Fibroblast of pulmonary artery (primary cell): Measurements from ENCODE around the gene ADAMTSL5.

ENCODE experiments used
- DNase-seq: peaks from one replicate; pipeline ENCODE4 v3.0.0-alpha.2; 2010; ENCODE audit warnings: low read depth
- H3K4me3 ChIP-seq: replicated peaks from 2 replicates; pipeline ENCODE4 v1.5.1; 2011; ENCODE audit warnings: low read depth, mild to moderate bottlenecking, control low read depth, low read length, moderate library complexity
- CTCF ChIP-seq: IDR thresholded peaks from 2 replicates; pipeline ENCODE4 v1.5.1; 2011; ENCODE audit warnings: mild to moderate bottlenecking, control low read depth, low read length, inconsistent platforms; ENCODE audit errors: missing control alignments

The ADAMTSL5 gene

GRCh38 chr19:1527650-1528309 lies 15.0 kb upstream of the ADAMTSL5 start:
- no peak overlapping the region for H3K4me3 ChIP-seq
- no peak for DNase-seq
- no peak for TF ChIP-seq CTCF

DNA sequence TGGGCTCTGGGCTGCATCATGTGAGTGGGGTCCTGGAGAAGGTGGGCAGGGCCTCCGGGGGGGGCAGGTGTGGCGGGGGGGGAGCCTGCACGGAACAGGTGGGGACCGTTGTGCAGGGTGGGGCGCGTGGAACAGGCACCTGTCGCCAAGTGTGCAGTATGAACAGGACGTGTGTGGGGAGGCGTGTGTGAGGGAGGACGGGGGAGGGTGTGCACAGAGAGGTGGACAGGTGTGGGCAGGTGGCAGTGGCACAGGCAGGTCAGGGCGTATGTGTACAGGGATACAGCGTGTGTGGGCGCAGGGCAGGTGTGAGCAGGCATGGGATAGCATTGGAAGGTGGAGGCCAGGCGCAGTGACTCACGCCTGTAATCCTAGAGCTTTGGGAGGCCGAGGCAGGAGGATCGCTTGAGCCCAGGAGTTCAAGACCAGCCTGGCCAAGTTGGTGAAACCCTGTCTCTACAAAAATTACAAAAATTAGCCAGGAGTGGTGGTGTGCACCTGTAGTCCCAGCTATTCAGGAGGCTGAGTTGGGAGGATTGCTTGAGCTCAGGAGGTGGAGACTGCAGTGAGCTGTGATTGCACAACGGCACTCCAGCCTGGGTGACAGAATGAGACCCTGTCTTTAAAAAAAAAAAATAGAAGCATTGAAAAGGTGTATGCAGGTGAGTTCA lies 14.3 kb upstream of the ADAMTSL5 start:
- DNase-seq, result no peak
- no peak overlapping the region for H3K4me3 ChIP-seq
- TF ChIP-seq CTCF, result no peak

DNA sequence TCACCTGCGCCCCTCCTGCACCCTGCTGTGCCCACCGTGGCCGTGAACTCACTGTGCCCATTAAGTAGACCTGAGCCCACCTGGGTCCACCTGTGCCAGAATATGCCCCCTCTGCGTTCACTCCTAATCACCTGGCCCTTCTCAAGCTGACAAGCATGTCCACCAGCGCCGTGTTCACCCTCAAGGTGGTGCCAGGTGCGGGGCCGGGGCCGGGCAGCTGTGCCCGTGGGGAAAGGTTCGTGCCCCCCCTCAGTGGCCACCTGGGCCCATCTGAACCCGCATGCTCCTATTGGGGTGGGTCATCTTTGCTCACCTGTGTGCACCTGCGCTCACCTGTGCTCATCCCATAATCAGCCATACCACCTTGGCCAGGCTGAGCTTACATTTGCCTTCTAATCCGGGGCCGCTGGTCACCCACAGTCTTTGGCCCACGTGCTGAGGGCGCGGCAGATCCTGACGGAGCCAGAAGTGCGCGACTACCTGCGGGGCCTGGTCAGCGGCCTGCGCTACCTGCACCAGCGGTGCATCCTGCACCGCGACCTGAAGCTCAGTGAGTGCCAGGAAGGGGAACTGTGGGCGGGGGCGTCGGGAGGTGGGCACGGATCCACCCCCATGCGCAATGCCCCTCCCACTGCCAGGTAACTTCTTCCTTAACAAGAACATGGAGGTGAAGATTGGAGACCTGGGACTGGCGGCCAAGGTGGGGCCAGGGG lies 13.4 kb upstream of the ADAMTSL5 start:
- H3K4me3 ChIP-seq, result no peak overlapping the region
- no peak for DNase-seq
- TF ChIP-seq CTCF, result no peak

DNA sequence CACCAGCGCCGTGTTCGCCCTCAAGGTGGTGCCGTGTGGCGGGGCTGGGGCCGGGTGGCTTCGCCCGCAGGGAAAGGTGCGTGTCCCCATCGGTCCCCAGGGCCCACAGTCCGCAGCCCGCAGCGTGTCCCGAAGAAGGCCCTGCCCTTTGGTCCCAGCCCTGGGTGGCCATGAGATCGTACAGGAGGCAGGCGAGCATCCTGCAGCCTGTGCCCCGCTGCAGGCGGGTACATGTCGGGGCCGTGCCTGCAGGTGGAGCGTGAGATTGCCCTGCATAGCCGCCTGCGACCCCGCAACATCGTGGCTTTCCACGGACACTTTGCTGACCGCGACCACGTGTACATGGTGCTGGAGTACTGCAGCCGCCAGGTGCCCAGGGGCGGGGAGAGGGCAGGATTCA lies 12.5 kb upstream of the ADAMTSL5 start:
- no peak for DNase-seq
- TF ChIP-seq CTCF, result no peak
- H3K4me3 ChIP-seq, result no peak overlapping the region

DNA sequence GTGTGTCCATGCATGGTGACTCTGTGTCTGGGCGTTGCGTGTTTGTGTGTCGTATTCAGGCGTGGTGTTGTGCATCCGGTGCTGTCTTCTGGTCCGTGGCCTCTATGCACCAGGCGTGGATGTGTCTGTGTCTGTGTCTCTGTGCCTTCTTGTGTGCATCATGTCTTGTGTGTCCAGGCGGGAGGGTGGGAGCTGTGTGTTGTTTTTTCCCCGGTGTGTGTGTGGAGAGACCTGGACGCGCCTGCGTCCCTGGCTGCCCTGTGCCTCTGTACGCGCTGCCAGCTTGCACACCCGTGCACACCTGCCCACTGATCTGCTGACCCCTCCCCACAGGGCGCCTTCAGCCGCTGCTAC lies 12.1 kb upstream of the ADAMTSL5 start:
- no peak overlapping the region for H3K4me3 ChIP-seq
- TF ChIP-seq CTCF, result no peak
- no peak for DNase-seq

- no peak overlapping the region for H3K4me3 ChIP-seq
- no peak for DNase-seq
- no peak for TF ChIP-seq CTCF
Observed at GRCh38 chr19:1524287-1524971, 11.6 kb upstream of the ADAMTSL5 start.
